ENCODE data around the gene HDAC6. TPM values are rescaled to one million over a fixed set of nuclear protein-coding genes. Genes with fewer than 3 reads are reported as not detected.
"Not testable (repeated sequence)": the region's sequence is repeated elsewhere in the genome, so short reads cannot be mapped to it uniquely, and the experiment has no call there.

Gene HDAC6
- total and polyA plus RNA-seq, 2 donors (not counting 3 experiments of a cell fraction or from before 2014, with no cell fraction given) = 43.7 to 58.4 TPM

DNA sequence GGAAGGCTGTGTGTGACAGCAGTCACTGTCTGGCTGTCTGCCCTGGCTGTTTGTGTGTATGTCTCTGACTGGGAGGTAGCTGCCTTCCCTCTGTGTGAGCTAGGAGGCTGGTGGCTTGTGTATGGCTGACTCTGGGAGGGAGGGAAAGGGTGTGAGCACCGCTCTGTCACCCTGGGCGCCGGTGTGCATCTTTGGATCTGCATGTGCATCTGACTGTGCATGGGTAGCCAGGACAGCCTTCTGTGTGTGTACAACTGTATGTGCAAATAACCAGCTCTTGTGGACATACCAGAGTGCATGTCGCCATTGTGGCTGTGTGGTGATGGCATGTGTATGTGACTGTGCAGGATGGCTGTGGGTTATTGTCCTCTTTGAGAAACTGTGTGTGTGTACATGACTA is 17.0 kb downstream of the HDAC6 start:
- Histone ChIP-seq H3K27me3 (ENCODE audit: control insufficient read depth in 2 of 2, insufficient read depth in 2 of 2, low read length in 2 of 2) (no peaks in the 10 kb centered on the region), H3K9me1 (replicated peaks; ENCODE audit: control insufficient read depth, extremely low read depth, insufficient read depth, low read length) (no peaks in the 10 kb centered on the region), H3K4me1 (ENCODE audit: control insufficient read depth, extremely low read depth, insufficient read depth, low read length) (no peaks in the 10 kb centered on the region), H3K9ac (replicated peaks; ENCODE audit: extremely low read depth, insufficient read depth, low read length) (no peak overlapping the region), H3K9me3 (replicated peaks; ENCODE audit: control insufficient read depth, insufficient read depth, low read length) (no peaks in the 10 kb centered on the region), H3K79me2 (ENCODE audit: control insufficient read depth, insufficient read depth, low read length) (no peaks in the 10 kb centered on the region), H4K20me1 (replicated peaks; ENCODE audit: control insufficient read depth, extremely low read depth, insufficient read depth, low read length) (no peaks in the 10 kb centered on the region), H2AFZ (ENCODE audit: low read depth, low read length) (no peak overlapping the region), H3K4me3 (replicated peaks in 1 of 3; ENCODE audit: insufficient read depth in 1 of 3, low read depth in 1 of 3, low read length in 3 of 3) (no peak overlapping the region), H3K4me2 (ENCODE audit: insufficient read depth, low read length) (no peak overlapping the region), H3K27ac (ENCODE audit: insufficient read depth, low read depth, low read length) (no peak overlapping the region), H3K36me3 (ENCODE audit: control insufficient read depth in 2 of 2, extremely low read depth in 1 of 2, insufficient read depth in 2 of 2, low read length in 2 of 2) (peaks cover 0 to 2% of the 10 kb centered on the region in 2 experiments)
- TF ChIP-seq JUN (IDR thresholded peaks at IDR 0.05; ENCODE audit: borderline replicate concordance, insufficient read depth, insufficient read length, low read depth) (no peak), EZH2 (IDR thresholded peaks at IDR 0.05; ENCODE audit: borderline replicate concordance, low read depth, low read length, severe bottlenecking) (no peak), FOS (IDR thresholded peaks at IDR 0.05; ENCODE audit: borderline replicate concordance, insufficient read depth, low read length) (no peak), GATA2 (IDR thresholded peaks at IDR 0.05; ENCODE audit: insufficient read depth, insufficient read length, low read depth, low read length) (no peak)
- TF ChIP-seq, protein P1, sequence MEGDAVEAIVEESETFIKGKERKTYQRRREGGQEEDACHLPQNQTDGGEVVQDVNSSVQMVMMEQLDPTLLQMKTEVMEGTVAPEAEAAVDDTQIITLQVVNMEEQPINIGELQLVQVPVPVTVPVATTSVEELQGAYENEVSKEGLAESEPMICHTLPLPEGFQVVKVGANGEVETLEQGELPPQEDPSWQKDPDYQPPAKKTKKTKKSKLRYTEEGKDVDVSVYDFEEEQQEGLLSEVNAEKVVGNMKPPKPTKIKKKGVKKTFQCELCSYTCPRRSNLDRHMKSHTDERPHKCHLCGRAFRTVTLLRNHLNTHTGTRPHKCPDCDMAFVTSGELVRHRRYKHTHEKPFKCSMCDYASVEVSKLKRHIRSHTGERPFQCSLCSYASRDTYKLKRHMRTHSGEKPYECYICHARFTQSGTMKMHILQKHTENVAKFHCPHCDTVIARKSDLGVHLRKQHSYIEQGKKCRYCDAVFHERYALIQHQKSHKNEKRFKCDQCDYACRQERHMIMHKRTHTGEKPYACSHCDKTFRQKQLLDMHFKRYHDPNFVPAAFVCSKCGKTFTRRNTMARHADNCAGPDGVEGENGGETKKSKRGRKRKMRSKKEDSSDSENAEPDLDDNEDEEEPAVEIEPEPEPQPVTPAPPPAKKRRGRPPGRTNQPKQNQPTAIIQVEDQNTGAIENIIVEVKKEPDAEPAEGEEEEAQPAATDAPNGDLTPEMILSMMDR (IDR thresholded peaks at IDR 0.05; ENCODE audit: extremely low read depth in 1 of 2, insufficient read depth in 1 of 2, low read depth in 1 of 2, low read length in 2 of 2) = no peak
- TF ChIP-seq, protein P2, sequence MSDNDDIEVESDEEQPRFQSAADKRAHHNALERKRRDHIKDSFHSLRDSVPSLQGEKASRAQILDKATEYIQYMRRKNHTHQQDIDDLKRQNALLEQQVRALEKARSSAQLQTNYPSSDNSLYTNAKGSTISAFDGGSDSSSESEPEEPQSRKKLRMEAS (IDR thresholded peaks at IDR 0.05; ENCODE audit: insufficient read depth, insufficient read length) = no peak
- dilution Hi-C loops (cut with MboI; ENCODE audit: extremely low pct_ligation_motif_present, low sequenced_read_pairs) (no loop called here), intact Hi-C loops (cut with micrococcal nuclease) (no loop called here)
- FAIRE-seq = no peak
- DNase-seq (ENCODE audit: low read depth, low spot score) = no peak
- ChIA-PET CTCF (no interaction called here), POLR2A (no interaction called here)
- BruUV-seq (replicated peaks) = no TSS peak

DNA sequence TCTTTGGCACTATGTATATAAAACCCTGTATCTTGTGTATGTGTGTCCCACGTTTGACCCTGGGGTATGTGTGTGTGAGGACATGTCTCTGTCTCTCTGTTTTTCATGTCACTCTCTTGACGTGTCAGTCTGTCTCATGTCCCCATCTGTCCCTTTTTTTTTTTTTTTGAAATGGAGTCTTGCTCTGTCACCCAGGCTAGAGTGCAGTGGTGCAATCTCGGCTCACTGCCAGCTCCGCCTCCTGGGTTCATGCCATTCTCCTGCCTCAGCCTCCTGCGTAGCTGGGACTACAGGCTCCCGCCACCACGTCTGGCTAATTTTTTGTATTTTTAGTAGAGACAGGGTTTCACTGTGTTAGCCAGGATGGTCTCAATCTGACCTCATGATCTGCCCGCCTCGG is 17.5 kb downstream of the HDAC6 start:
- DNase-seq (ENCODE audit: low read depth, low spot score); intact Hi-C loops (cut with micrococcal nuclease); POLR2A ChIA-PET; CTCF ChIA-PET; H2AFZ ChIP-seq (ENCODE audit: low read depth, low read length); H3K4me1 ChIP-seq (ENCODE audit: control insufficient read depth, extremely low read depth, insufficient read depth, low read length); FAIRE-seq; H3K9me3 ChIP-seq (replicated peaks; ENCODE audit: control insufficient read depth, insufficient read depth, low read length); H3K9me1 ChIP-seq (replicated peaks; ENCODE audit: control insufficient read depth, extremely low read depth, insufficient read depth, low read length); H3K9ac ChIP-seq (replicated peaks; ENCODE audit: extremely low read depth, insufficient read depth, low read length); BruUV-seq (replicated peaks); H3K27me3 ChIP-seq (ENCODE audit: control insufficient read depth in 2 of 2, insufficient read depth in 2 of 2, low read length in 2 of 2); H3K79me2 ChIP-seq (ENCODE audit: control insufficient read depth, insufficient read depth, low read length); H3K27ac ChIP-seq (ENCODE audit: insufficient read depth, low read depth, low read length); H3K4me3 ChIP-seq (replicated peaks in 1 of 3; ENCODE audit: insufficient read depth in 1 of 3, low read depth in 1 of 3, low read length in 3 of 3); dilution Hi-C loops (cut with MboI; ENCODE audit: extremely low pct_ligation_motif_present, low sequenced_read_pairs); H4K20me1 ChIP-seq (replicated peaks; ENCODE audit: control insufficient read depth, extremely low read depth, insufficient read depth, low read length); H3K36me3 ChIP-seq (ENCODE audit: control insufficient read depth in 2 of 2, extremely low read depth in 1 of 2, insufficient read depth in 2 of 2, low read length in 2 of 2); H3K4me2 ChIP-seq (ENCODE audit: insufficient read depth, low read length): not testable (repeated sequence)
